A549 (cell line): Measurements from ENCODE around the gene ANKRD11.

Experiments
- CHD2 ChIP-seq: fragments of 150-350 bp; IDR thresholded peaks from 2 replicates; pipeline ENCODE4 v1.6.1; 2014; ENCODE audit warnings: low read length; ENCODE audit not compliant: partially characterized antibody
- EP300 ChIP-seq, 2 experiments: fragments of >200 bp; sonication (Bioruptor Twin); formaldehyde crosslinking; IDR thresholded peaks; 2 replicates in 1 of 2; 3 replicates in 1 of 2; pipeline ENCODE4 v1.6.1; 2016 to 2017
- ESRRA ChIP-seq: fragments of 150-350 bp; IDR thresholded peaks from 2 replicates; pipeline ENCODE4 v1.6.1; 2014; ENCODE audit warnings: mild to moderate bottlenecking, low read length, borderline replicate concordance
- KDM1A ChIP-seq: fragments of 200-600 bp; sonication (generic); IDR thresholded peaks from 2 replicates; pipeline ENCODE4 v1.6.1; 2016; ENCODE audit warnings: low read depth, mild to moderate bottlenecking
- NFE2L2 ChIP-seq: fragments of 150-350 bp; conservative IDR thresholded peaks from 2 replicates; pipeline ENCODE4 v1.6.1; 2014; ENCODE audit warnings: low read length
- POLR2A ChIP-seq: IDR thresholded peaks from 2 replicates; pipeline ENCODE4 v1.6.1; 2012; ENCODE audit warnings: mild to moderate bottlenecking, low read length
- RAD21 ChIP-seq, 2 experiments: fragments of >200 bp in 1 of 2; sonication (Bioruptor Twin) in 1 of 2; formaldehyde crosslinking in 1 of 2; IDR thresholded peaks in 1 of 2; conservative IDR thresholded peaks in 1 of 2; 2 replicates in 1 of 2; 3 replicates in 1 of 2; pipeline ENCODE4 v1.6.1; 2012 to 2018; ENCODE audit warnings: inconsistent platforms in 1 of 2
- RCOR1 ChIP-seq: fragments of 150-350 bp; IDR thresholded peaks from 2 replicates; pipeline ENCODE4 v1.6.1; 2014; ENCODE audit warnings: antibody characterized with exemption, low read length, low read depth
- RFX5 ChIP-seq: fragments of 450-650 bp; IDR thresholded peaks from 2 replicates; pipeline ENCODE4 v1.7.1; 2014; ENCODE audit warnings: antibody characterized with exemption, mild to moderate bottlenecking, moderate library complexity
- SREBF2 ChIP-seq: fragments of 450-650 bp; IDR thresholded peaks from 2 replicates; pipeline ENCODE4 v1.6.1; 2014; ENCODE audit warnings: mild to moderate bottlenecking, moderate library complexity
- ZFP36 ChIP-seq: fragments of 450-650 bp; IDR thresholded peaks from 2 replicates; pipeline ENCODE4 v1.6.1; 2014; ENCODE audit warnings: borderline replicate concordance; ENCODE audit not compliant: partially characterized antibody
- TF ChIP-seq, protein P1 (sequence below): fragments of >200 bp; sonication (Bioruptor Twin); formaldehyde crosslinking; IDR thresholded peaks from 3 replicates; pipeline ENCODE4 v1.5.1; 2016
- TF ChIP-seq, protein P2 (sequence below): fragments of 450-650 bp; IDR thresholded peaks from 2 replicates; pipeline ENCODE4 v1.6.1; 2014; ENCODE audit warnings: antibody characterized with exemption

- TF ChIP-seq, protein P1, sequence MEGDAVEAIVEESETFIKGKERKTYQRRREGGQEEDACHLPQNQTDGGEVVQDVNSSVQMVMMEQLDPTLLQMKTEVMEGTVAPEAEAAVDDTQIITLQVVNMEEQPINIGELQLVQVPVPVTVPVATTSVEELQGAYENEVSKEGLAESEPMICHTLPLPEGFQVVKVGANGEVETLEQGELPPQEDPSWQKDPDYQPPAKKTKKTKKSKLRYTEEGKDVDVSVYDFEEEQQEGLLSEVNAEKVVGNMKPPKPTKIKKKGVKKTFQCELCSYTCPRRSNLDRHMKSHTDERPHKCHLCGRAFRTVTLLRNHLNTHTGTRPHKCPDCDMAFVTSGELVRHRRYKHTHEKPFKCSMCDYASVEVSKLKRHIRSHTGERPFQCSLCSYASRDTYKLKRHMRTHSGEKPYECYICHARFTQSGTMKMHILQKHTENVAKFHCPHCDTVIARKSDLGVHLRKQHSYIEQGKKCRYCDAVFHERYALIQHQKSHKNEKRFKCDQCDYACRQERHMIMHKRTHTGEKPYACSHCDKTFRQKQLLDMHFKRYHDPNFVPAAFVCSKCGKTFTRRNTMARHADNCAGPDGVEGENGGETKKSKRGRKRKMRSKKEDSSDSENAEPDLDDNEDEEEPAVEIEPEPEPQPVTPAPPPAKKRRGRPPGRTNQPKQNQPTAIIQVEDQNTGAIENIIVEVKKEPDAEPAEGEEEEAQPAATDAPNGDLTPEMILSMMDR, result no peak
- TF ChIP-seq, protein P2, sequence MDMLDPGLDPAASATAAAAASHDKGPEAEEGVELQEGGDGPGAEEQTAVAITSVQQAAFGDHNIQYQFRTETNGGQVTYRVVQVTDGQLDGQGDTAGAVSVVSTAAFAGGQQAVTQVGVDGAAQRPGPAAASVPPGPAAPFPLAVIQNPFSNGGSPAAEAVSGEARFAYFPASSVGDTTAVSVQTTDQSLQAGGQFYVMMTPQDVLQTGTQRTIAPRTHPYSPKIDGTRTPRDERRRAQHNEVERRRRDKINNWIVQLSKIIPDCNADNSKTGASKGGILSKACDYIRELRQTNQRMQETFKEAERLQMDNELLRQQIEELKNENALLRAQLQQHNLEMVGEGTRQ, result no peak
- TF ChIP-seq NFE2L2 (no peak), ZFP36 (no peak), POLR2A (no peak), ESRRA (no peak), CHD2 (no peak), EP300 (IDR thresholded peaks at IDR 0.05) (no peak), RCOR1 (no peak), KDM1A (no peak), RFX5 (no peak), SREBF2 (no peak), RAD21 (conservative IDR thresholded peaks at IDR 0.05 in 1 of 2, IDR thresholded peaks at IDR 0.05 in 1 of 2) (no peak)
These were observed 138.7 kb downstream of the ANKRD11 start for GRCh38 chr16:89351645-89352044.
